AG04449 (cell line): Measurements from ENCODE around the gene SGSM2.
A peak's percentile ranks its signal among the peaks of the same experiment; 100 is the strongest.

Source experiments
- CTCF ChIA-PET: fragments of 350-600 bp; formaldehyde crosslinking; extraction: SDS; loops from one replicate; lab custom pipeline; 2021; ENCODE audit warnings: antibody characterized with exemption; lab: Yijun Ruan, JAX
- POLR2A ChIA-PET: fragments of 400-600, 350-600 bp; formaldehyde crosslinking; extraction: SDS; loops from one replicate; lab custom pipeline; 2020; ENCODE audit warnings: antibody characterized with exemption, inconsistent platforms; lab: Yijun Ruan, JAX
- DNase-seq: peaks from one replicate; pipeline ENCODE4 v3.0.0-alpha.2; 2010; ENCODE audit warnings: low read depth, low spot score
- H3K4me3 ChIP-seq: 2 replicates; pipeline ENCODE4 v1.5.1; 2011; ENCODE audit warnings: low read depth, mild to moderate bottlenecking, control low read depth, low read length
- CTCF ChIP-seq: IDR thresholded peaks from one replicate; pipeline ENCODE4 v1.5.1; 2011; ENCODE audit warnings: mild to moderate bottlenecking, moderate library complexity, low read length, control low read depth, inconsistent platforms; ENCODE audit not compliant: insufficient read depth; ENCODE audit errors: missing control alignments

Gene SGSM2

DNA sequence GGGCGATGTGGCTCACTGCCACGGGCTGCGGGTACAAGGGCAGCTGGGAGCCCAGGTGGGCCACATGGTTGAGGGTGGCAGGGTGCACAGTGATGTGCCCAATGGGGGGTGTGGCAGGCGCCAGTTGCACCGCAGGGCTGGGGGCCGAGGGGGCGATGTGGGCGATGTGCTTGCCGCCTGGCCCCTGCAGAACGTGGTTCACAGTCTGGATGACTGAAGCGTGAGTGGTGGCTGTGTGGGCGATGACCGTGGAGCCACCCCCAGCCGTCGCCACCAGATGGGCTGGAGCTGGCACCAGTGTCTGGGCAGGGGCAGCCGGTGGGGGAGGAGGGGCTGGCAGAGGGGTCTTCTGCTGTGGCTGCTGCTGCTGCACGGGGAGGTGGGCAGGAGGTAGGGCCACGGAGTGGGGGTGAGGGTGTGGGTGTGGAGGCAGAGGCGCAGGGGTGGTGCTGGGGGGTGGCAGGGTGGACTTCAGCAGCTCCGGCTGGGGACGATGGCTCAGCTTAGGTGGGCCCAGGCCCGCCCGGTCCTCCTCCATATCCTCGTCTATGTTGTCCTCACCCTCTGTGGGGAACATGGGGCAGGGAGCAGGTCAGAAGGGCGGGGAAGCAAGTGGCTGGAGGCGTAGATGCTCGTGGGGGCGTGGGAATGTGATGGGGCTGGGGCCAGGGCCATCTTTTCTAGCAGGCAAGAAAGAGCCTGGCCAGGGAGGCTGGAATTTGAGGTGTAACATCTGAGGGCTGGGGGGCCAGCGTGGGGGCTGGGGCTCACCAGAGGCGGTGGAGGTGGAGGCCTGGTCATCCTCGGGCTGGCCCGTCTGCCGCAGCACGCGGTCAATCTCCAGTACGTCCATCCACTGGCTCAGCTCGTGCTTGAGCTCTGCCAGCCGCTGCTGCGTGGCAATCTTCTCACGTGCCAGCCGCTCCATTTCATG, 50.1 kb downstream of the SGSM2 start:
- no peak for TF ChIP-seq CTCF

GRCh38 chr17:2388020-2388682, 50.9 kb downstream of the SGSM2 start:
- ChIA-PET CTCF (interaction anchor here (11.8 kb wide), 1 partner anchor 26 kb away, joined by 871 read pairs; no protein-coding TSS in a partner anchor), POLR2A (no interaction called here)
- no peak for TF ChIP-seq CTCF
- H3K4me3 ChIP-seq, result no peak overlapping the region
- DNase-seq, result no peak

More for the DNA sequence above, 50.1 kb downstream of the SGSM2 start:
- no peak overlapping the region for H3K4me3 ChIP-seq
- ChIA-PET POLR2A (no interaction called here), CTCF (interaction anchor here (11.8 kb wide), 1 partner anchor 26 kb away, joined by 871 read pairs; no protein-coding TSS in a partner anchor)
- no peak for DNase-seq

DNA sequence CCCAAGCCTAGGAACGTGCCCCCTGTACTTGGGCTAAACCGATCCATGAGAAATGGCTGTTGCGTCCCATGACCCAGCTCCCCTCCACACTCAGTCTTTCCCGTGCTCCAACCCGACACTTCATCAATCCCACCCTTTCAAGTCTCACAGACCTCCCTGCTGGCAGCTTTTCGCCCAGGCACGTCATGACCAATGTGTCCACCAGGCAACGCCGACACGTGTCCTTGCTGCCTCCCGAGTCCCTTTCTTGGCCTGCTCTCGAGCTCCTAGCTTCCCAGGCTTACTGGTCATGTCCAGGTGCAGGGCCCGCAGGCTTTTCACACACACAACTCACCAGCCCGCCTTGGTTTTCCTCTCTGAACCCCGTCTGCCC, 51.4 kb downstream of the SGSM2 start:
- DNase-seq, result no peak
- ChIA-PET POLR2A (no interaction called here), CTCF (interaction anchor here (11.8 kb wide), 1 partner anchor 25 kb away, joined by 871 read pairs; no protein-coding TSS in a partner anchor)
- no peak overlapping the region for H3K4me3 ChIP-seq
- TF ChIP-seq CTCF, result no peak

- no peak overlapping the region for H3K4me3 ChIP-seq
- CTCF ChIA-PET, result interaction anchor here (1.4 to 5.2 kb wide), 3 partner anchors 9 to 27 kb away, joined by 4 to 91 read pairs (median 57); no protein-coding TSS in a partner anchor
- POLR2A ChIA-PET, result no interaction called here
- DNase-seq, result no peak
- no peak for TF ChIP-seq CTCF
Observed at GRCh38 chr17:2390199-2390836, 53.0 kb downstream of the SGSM2 start.

DNA sequence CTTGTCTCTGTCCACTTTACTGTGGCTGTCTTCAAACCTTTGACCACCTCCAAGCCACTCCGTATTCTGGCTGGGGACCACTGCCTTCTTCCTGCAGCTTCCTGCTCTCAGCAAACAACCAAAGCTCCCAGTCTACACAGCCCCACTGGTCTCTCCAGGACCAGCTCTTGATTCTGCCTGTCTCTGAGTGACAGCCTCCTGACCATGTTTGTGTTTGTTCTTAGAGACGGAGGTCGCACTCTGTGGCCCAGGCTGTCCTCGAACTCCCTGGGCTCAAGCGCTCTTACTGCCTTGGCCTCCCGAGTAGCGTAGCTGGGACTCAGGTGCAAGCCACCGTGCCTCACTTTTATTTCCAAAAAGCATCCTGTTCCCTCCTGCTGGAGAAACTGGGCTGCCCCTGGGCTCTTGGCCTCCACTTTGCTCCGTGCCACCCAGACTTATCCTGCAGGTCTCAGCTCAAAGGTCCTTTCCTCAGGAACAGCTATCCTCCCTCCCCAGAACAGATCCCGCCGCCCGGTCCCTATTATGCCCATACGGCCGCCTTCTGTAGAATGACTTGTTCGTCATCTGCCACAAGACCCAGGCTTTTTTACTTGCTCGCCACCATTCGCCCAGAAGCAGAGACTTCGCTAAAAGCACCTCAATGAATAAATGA, 54.4 kb downstream of the SGSM2 start:
- ChIA-PET CTCF (interaction anchor here (1.1 to 5.2 kb wide), 6 partner anchors 10 to 38 kb away, joined by 3 to 91 read pairs (median 10); partner anchors contain the start of gene MNT), POLR2A (interaction anchor here (1.3 to 2.6 kb wide), 5 partner anchors 9 to 24 kb away, joined by 3 to 17 read pairs (median 11); no protein-coding TSS in a partner anchor)
- no peak for DNase-seq
- H3K4me3 ChIP-seq, result peak overlapping the region; percentile 60
- no peak for TF ChIP-seq CTCF
